Ovary (tissue), 3 donors: ENCODE data around the gene OR51A7.

Experiments
- EP300 ChIP-seq: sonication (generic); formaldehyde crosslinking; IDR thresholded peaks from one replicate; pipeline ENCODE4 v1.6.1; 2017; ENCODE audit warnings: antibody characterized with exemption
- POLR2A ChIP-seq: fragments of 450-650 bp; IDR thresholded peaks from one replicate; pipeline ENCODE4 v1.6.1; 2017; ENCODE audit warnings: antibody characterized with exemption, mild to moderate bottlenecking, moderate library complexity
- TF ChIP-seq, protein P1 (sequence below), 3 donors: fragments of 450-650 bp in 2 of 3; fragments of 200-600 bp in 1 of 3; IDR thresholded peaks; one replicate each; pipeline versions ENCODE4 v1.5.1 to v1.8.0; 2016 to 2022; ENCODE audit warnings: antibody characterized with exemption in 3 of 3, mild to moderate bottlenecking in 1 of 3
- donor health status: DM: no; HTN: no; CAD: no.

DNA sequence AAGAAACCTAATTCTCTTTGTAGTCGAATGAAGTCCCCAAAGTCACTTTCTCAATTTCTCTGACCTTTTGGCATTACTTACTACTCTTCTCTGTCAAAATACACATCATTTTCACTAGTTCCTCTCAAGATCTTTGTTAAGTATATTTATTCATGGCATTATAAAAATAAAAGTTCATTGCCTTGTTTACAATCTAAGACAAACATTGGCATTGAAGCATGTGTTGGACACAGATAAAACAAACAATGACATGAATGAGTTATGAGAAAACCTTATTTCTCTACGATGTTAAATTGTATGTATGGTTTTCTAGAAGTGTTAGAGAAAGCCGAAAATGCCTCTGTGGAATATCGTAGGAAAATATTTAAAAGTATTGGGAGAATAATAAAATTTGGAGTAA, 29.2 kb downstream of the OR51A7 start:
- TF ChIP-seq POLR2A (no peak), EP300 (no peak)
- TF ChIP-seq, protein P1, sequence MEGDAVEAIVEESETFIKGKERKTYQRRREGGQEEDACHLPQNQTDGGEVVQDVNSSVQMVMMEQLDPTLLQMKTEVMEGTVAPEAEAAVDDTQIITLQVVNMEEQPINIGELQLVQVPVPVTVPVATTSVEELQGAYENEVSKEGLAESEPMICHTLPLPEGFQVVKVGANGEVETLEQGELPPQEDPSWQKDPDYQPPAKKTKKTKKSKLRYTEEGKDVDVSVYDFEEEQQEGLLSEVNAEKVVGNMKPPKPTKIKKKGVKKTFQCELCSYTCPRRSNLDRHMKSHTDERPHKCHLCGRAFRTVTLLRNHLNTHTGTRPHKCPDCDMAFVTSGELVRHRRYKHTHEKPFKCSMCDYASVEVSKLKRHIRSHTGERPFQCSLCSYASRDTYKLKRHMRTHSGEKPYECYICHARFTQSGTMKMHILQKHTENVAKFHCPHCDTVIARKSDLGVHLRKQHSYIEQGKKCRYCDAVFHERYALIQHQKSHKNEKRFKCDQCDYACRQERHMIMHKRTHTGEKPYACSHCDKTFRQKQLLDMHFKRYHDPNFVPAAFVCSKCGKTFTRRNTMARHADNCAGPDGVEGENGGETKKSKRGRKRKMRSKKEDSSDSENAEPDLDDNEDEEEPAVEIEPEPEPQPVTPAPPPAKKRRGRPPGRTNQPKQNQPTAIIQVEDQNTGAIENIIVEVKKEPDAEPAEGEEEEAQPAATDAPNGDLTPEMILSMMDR (IDR thresholded peaks at IDR 0.05), result no peak
